GM12875 (cell line): ENCODE results near the gene CDH9.

Source experiments
- H3K4me3 ChIP-seq: one replicate; pipeline ENCODE4 v1.5.1; 2011; ENCODE audit warnings: low read depth, low read length, control low read depth
- CTCF ChIP-seq: IDR thresholded peaks from 2 replicates; pipeline ENCODE4 v1.5.1; 2011; ENCODE audit warnings: low read depth, mild to moderate bottlenecking, control low read depth, inconsistent platforms, low read length, moderate library complexity, borderline replicate concordance; ENCODE audit not compliant: insufficient read depth

Gene CDH9

GRCh38 chr5:26847041-26847736, 191.2 kb downstream of the CDH9 start:
- no peak overlapping the region for H3K4me3 ChIP-seq

GRCh38 chr5:26843677-26844076, 194.7 kb downstream of the CDH9 start:
- no peak for TF ChIP-seq CTCF
- no peak overlapping the region for H3K4me3 ChIP-seq

More at GRCh38 chr5:26847041-26847736, 191.2 kb downstream of the CDH9 start:
- no peak for TF ChIP-seq CTCF

GRCh38 chr5:26833596-26833995, 204.8 kb downstream of the CDH9 start:
- no peak overlapping the region for H3K4me3 ChIP-seq
- TF ChIP-seq CTCF = no peak
